Activated T-helper 1 cell treated with anti-CD3 and anti-CD28 coated beads, Interleukin-2, amount 50 U/mL, for 16 hours (primary cell): ENCODE data around the gene SLC25A6.
"Not testable (repeated sequence)": the region's sequence is repeated elsewhere in the genome, so short reads cannot be mapped to it uniquely, and the experiment has no call there.

Source experiments
- DNase-seq, 2 donors: peaks; one replicate each; pipeline ENCODE4 v3.0.0-alpha.2; 2020; ENCODE audit warnings: low read depth in 1 of 2, low spot score in 1 of 2

Gene SLC25A6

GRCh38 chrX:1416327-1416784, 24.4 kb upstream of the SLC25A6 start:
- DNase-seq: no peak

GRCh38 chrX:1412551-1413161, 20.7 kb upstream of the SLC25A6 start:
- no peak for DNase-seq

GRCh38 chrX:1411326-1411725, 19.4 kb upstream of the SLC25A6 start:
- no peak for DNase-seq

- no peak for DNase-seq
Observed at GRCh38 chrX:1407035-1407434, 15.1 kb upstream of the SLC25A6 start.

DNA sequence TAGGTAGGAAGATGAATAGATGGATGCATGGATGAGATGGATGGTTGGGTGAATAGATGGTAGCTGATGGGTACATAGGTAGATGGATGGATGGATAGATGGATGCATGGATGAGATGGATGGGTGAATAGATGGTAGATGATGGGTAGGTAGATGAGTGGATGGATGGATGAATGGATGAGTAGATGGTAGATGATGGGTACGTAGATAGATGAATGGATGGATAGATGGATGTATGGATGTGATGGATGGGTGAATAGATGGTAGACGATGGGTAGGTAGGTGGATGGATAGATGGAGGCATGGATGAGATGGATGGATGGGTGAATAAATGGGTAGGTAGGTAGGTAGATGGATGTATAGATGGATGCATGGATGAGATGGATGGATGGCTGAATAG, 13.9 kb upstream of the SLC25A6 start:
- not testable (repeated sequence) for DNase-seq

DNA sequence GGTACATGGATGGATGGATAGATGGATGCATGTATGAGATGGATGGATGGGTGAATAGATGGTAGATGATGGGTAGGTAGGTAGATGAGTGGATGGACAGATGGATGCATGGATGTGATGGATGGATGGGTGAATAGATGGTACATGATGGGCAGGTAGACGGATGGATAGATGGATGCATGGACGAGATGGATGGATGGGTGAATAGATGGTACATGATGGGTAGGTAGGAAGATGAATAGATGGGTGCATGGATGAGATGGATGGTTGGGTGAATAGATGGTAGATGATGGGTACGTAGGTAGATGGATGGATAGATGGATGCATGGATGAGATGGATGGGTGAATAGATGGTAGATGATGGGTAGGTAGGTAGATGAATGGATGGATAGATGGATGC, 12.0 kb upstream of the SLC25A6 start:
- not testable (repeated sequence) for DNase-seq

DNA sequence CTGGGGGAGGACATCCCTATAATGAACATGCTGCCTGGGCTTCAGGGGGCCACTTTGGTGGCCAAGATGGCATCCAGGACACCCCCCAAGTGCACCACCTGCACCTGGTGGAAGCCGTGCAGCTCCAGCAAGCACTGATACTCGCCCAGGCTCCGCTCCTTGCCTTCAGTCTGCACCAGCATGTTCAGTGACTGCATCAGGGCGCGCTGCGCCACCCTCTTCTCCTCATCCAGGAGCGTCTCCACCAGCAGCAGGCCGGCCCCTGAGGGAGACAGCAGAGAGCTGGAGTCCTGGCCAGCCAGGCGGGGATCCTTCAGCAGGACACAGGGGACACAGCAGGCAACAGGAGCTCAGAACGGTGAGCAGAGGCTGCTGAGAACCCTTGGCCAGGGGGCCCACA, 11.3 kb upstream of the SLC25A6 start:
- DNase-seq: no peak

DNA sequence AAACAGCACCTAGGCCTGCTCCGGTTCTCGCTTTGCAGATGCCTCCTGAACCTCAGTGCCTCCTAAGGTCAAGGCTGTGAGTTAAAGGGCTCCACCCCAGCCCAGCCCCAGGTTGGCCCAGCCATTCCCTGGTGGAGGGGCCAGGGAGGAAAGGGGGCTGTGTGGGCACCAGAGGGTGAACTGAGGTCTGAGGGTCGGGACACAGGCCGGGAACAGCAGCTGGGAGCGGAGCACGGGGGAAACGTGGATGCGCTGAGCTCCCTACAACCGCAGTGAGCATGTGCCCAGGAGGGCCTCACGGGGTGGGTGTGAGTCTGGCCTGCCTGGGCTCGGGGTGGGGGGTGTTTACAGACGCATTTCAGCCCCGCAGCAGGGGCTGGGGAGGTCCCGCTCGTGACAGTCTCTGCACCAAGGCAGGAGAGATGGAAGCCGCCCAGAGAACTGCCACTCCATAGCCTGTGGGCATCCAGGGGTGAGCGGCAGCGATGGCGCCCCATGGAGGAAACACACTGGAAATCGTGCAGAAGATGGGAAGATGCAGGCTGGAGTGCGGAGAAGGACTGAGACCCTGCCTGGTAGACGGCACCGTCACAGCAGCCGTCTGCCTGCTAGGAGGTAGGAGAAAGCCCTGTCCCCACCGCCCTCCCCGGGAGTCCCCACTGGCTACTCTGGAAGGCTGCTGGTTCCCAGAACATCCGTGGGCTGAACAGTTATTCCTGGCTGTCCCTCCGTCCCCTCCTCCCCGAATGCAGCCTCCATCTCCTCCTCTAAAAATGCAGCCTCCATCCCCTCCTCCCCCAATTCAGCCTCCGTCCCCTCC, 9.9 kb upstream of the SLC25A6 start:
- DNase-seq: no peak

GRCh38 chrX:1400742-1401471, 9.0 kb upstream of the SLC25A6 start:
- DNase-seq: no peak

DNA sequence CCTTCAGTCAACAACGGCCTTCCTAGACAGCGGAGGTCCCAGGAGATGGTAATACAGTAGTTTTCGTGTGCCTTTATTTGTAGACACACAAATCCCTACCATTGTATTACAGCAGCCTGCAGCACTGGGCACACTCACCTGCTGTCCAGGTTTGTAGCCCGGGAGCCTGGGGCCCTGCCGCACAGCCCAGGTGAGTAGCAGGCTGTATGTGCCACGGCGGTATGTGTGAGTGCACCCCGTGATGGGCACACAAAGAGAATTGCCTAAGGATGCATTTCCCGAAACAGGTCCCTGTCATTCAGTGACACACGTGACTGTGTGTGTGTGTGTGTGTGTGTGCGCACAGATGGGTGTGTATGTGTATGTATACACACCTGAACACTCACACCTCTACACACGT, 8.1 kb upstream of the SLC25A6 start:
- no peak for DNase-seq

DNA sequence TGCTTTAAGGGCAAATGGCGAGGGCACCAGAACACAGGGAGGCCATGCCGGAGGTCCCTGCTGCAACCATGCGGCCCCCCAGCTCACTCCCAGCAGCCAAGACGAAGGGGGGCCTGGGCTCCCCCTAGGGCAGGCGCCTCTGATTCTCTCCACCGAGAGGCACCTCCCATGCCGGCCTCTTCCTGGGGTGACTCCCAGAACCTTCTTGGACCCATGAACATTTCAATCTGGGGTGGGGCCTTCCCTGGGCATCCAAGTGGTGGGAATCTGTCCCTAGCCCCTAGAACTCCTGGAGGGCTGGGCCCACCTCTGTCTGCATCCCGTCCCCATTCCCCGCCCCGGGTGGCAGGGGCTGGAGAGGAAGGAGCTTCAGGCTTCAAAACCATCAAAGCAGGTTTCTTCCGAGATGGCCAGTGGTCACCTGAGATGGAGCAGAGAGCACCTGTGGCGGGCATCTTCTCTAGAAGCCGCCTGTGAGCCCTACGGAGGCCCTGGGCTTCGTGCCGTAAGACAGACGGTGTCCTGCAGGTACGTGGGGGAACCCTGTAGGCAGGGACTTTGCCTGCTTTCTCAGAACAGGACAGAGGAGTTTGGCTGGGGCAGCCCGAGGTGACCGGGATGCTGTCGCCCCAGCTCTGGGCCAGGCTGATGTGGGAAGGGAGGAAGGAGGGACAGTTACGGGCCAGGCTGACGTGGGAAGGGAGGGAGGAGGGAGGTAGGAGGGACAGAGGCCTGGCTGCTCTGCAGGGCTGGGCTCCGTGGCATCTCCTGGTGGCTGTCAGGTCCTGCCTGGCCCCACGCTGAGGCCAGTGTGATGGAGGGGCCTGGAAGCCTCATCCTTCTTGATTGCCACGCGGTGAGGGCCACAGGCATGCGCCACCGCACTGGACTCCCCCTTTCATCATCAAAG, 6.8 kb upstream of the SLC25A6 start:
- DNase-seq: no peak

DNA sequence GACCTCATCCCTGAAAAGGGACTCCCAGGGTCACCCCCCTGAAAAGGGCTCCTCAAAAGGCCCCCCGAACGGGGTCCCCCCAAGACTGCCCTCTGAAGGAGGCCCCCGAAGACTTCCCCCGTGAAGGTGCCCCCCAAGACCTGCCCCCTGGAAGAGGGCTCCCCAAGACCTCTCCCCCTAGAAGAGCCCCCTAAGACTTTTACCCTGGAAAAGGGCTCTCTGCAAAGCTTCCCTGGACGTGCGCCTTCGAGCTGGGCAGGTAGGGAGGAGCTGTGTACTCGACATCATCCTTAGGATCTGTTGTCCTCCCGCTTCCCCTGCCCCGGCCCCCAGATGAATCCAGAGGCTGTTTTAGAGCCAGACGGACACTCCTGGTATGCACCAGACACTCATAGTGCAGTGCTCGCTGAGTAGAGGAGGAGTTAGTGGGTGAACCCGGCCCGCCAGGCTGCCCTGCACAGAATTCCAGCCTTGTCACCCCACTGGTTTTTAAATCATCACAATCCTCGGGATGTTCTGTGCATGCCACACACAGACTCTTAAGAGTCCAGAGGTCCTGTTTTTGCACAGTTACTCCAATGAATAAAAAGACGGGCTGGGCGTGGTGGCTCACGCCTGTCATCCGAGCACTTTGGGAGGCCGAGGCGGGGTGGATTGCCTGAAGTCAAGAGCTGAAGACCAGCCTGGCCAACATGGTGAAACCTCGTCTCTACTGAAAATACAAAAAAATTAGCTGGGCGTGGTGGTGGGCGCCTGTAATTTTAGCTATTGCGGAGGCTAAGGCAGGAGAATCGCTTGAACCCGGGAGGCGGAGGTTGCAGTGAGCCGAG, 5.7 kb upstream of the SLC25A6 start:
- DNase-seq: no peak

DNA sequence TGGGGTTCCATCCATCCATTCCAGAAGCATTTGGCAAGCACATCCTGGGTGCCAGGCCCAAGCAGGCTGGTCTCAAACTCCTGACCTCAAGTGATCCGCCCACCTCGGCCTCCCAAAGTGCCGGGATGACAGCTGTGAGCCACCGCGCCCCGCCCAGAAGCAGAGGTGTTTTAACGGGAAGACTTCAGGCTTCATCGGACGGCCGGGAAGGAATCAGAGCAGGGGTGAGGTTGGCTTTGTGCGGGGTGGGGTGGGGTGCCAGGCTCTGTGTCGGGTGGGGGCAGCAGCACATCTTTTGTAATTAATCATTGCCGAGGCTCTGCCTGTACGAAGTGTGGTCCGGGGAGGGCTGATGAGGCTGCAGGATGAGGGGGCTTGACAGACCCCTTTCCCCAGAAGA, 5.1 kb upstream of the SLC25A6 start:
- DNase-seq: no peak

GRCh38 chrX:1395646-1396216, 3.8 kb upstream of the SLC25A6 start:
- no peak for DNase-seq

GRCh38 chrX:1394731-1395501, 3.0 kb upstream of the SLC25A6 start:
- DNase-seq: no peak

- DNase-seq: no peak
Observed at GRCh38 chrX:1393871-1394615, 2.1 kb upstream of the SLC25A6 start.

DNA sequence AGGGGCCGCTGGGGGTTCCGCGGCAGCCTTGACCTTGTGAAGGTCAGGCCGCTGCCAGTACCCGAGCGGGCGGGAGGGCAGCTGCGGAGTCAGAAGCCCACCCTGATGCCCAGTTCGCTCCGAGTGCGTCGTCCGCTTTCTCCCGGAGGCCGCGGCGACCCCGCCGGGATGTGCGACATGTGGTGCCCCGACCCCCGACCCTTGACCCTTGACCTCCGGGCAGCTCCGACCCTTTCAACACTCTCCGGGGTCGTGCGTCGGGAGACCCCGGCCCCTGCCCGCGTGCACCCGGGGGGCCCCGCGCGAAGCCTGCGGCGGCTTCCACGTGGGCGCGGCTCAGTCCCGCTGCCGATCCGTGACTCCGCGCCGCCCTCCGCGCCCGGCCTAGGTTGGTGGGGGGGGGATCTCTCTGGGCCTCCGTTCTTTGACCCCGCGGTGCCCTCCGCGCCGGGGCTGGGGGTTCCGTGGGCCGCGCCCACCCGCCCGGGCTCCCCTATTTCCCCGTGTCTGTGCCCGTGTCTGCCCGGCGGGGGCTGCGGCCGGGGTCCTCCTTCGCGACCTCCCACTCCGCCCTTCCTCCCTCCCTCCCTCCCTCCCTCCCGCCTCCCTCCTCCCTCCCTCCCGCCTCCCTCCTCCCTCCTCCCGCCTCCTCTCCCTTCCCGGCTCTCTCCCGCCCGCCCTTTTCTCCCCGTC, 609 bp upstream of the SLC25A6 start:
- no peak for DNase-seq

DNA sequence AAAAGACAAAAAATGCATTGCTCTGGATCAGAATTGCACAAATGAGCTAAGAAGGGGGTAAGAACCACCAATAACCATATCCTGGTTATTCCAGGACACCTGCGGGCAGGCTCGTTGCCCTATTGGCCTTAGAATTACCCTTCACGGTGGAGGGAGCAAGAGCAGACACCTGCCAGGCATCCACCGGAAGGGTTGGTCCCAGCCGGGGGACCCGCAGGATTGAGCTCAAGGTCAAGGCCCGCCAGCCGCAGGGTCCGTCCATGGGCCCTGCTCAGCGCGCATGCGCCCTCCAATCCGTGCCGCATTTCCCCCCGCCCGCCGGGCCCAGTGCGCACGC, 575 bp downstream of the SLC25A6 start:
- DNase-seq: peak; percentile 82 to 93
